GM12878 (cell line): ENCODE measurements around the gene PRR18. TPM values are rescaled to one million over a fixed set of nuclear protein-coding genes. Genes with fewer than 3 reads are reported as not detected.

Source experiments
- ATAC-seq: fragments of 200-7000 bp; cut with Tn5 transposase; 3 replicates; pipeline ENCODE4 v1.9.1; 2020; ENCODE audit warnings: mild to moderate bottlenecking, moderate library complexity
- BruUV-seq: library from RNA; stranded (reverse); fragments of 400-500 nt; replicated peaks from 2 replicates; lab custom pipeline; 2021; lab: Mats Ljungman, UMichigan
- CTCF ChIA-PET: fragments of 300-600 bp; sonication (Branson Sonifier 250); formaldehyde crosslinking; extraction: SDS; loops from one replicate; lab custom pipeline; 2021; ENCODE audit warnings: inconsistent platforms; lab: Yijun Ruan, JAX
- POLR2A ChIA-PET: fragments of 350-600 bp; formaldehyde crosslinking; extraction: SDS; loops from one replicate; lab custom pipeline; 2021; ENCODE audit warnings: inconsistent platforms; lab: Charles Lee
- RAD21 ChIA-PET: fragments of 300-600 bp; sonication (Branson Sonifier 250); formaldehyde crosslinking; loops from one replicate; lab custom pipeline; 2023; ENCODE audit warnings: antibody characterized with exemption; ENCODE audit not compliant: unreplicated experiment; lab: Charles Lee
- SMC1A ChIA-PET: fragments of 300-600 bp; sonication (Branson Sonifier 250); formaldehyde crosslinking; loops from one replicate; lab custom pipeline; 2023; ENCODE audit not compliant: unreplicated experiment, uncharacterized antibody; lab: Charles Lee
- DNase-seq: peaks from one replicate; pipeline ENCODE4 v3.0.0-alpha.2; 2011; ENCODE audit warnings: low read depth, low spot score
- FAIRE-seq: peaks from 3 replicates; lab custom pipeline; 2011; peaks lifted over from hg19 to GRCh38; lab: Jason Lieb, UNC
- H2AFZ ChIP-seq: 2 replicates; pipeline ENCODE4 v1.6.0; 2011; ENCODE audit warnings: low read depth, low read length, control low read depth; ENCODE audit not compliant: control insufficient read depth
- H3K27ac ChIP-seq: 2 replicates; pipeline ENCODE4 v1.5.1; 2011; ENCODE audit warnings: control low read depth; ENCODE audit not compliant: control insufficient read depth, insufficient read depth
- H3K27me3 ChIP-seq, 2 experiments: replicated peaks in 1 of 2; 2 replicates each; pipeline versions ENCODE4 v1.6.0 to v1.6.1; 2011; ENCODE audit warnings: low read length in 1 of 2; ENCODE audit not compliant: control insufficient read depth in 2 of 2, insufficient read depth in 2 of 2
- H3K36me3 ChIP-seq, 2 experiments: 2 replicates each; pipeline ENCODE4 v1.5.1; 2011; ENCODE audit warnings: low read length in 1 of 2; ENCODE audit not compliant: control insufficient read depth in 2 of 2, insufficient read depth in 2 of 2
- H3K4me1 ChIP-seq: 2 replicates; pipeline ENCODE4 v1.6.1; 2011; ENCODE audit warnings: mild to moderate bottlenecking, low read length, moderate library complexity, mixed read lengths; ENCODE audit not compliant: control insufficient read depth, insufficient read depth
- H3K4me2 ChIP-seq: 2 replicates; pipeline ENCODE4 v1.6.0; 2011; ENCODE audit warnings: control low read depth; ENCODE audit not compliant: control insufficient read depth, insufficient read depth
- H3K4me3 ChIP-seq: fragments of 200-600 bp; sonication (generic); 2 replicates; pipeline ENCODE4 v1.5.1; 2016
- H3K79me2 ChIP-seq: 2 replicates; pipeline ENCODE4 v1.6.0; 2011; ENCODE audit warnings: low read length; ENCODE audit not compliant: control insufficient read depth, insufficient read depth
- H3K9ac ChIP-seq: 2 replicates; pipeline ENCODE4 v1.8.0; 2011; ENCODE audit warnings: low read length, control low read depth, mixed read lengths; ENCODE audit not compliant: control insufficient read depth, insufficient read depth
- H3K9me3 ChIP-seq: replicated peaks from 3 replicates; pipeline ENCODE4 v1.5.1; 2011; ENCODE audit warnings: mild to moderate bottlenecking, low read length; ENCODE audit not compliant: control insufficient read depth, insufficient read depth
- H4K20me1 ChIP-seq: 2 replicates; pipeline ENCODE4 v1.6.0; 2011; ENCODE audit not compliant: control insufficient read depth, insufficient read depth
- BHLHE40 ChIP-seq, 2 experiments: fragments of 450-650 bp in 1 of 2; IDR thresholded peaks; 2 replicates each; pipeline ENCODE4 v1.6.1; 2011 to 2017; ENCODE audit warnings: low read depth in 2 of 2, borderline replicate concordance in 1 of 2, improper control_type of control experiment in 1 of 2, low read length in 1 of 2, mild to moderate bottlenecking in 1 of 2
- CBFB ChIP-seq: IDR thresholded peaks from 2 replicates; pipeline ENCODE4 v1.6.1; 2016; ENCODE audit warnings: antibody characterized with exemption, low read depth
- HDAC6 ChIP-seq: fragments of 200-600 bp; sonication (generic); IDR thresholded peaks from one replicate; pipeline ENCODE4 v1.8.0; 2017; ENCODE audit warnings: antibody characterized with exemption; ENCODE audit not compliant: unreplicated experiment
- MAX ChIP-seq: IDR thresholded peaks from 2 replicates; pipeline ENCODE4 v1.6.1; 2012; ENCODE audit warnings: low read depth, low read length, improper control_type of control experiment
- MEF2B ChIP-seq: fragments of 450-650 bp; IDR thresholded peaks from 2 replicates; pipeline ENCODE4 v1.6.1; 2018; ENCODE audit warnings: mild to moderate bottlenecking, moderate library complexity; ENCODE audit not compliant: partially characterized antibody, poor library complexity, severe bottlenecking
- MYB ChIP-seq: fragments of 150-350 bp; IDR thresholded peaks from 2 replicates; pipeline ENCODE4 v1.6.1; 2014; ENCODE audit warnings: mild to moderate bottlenecking, low read depth, low read length, borderline replicate concordance
- POLR2AphosphoS5 ChIP-seq: IDR thresholded peaks from 2 replicates; pipeline ENCODE4 v1.6.1; 2011; ENCODE audit warnings: mild to moderate bottlenecking, low read length, inconsistent platforms
- STAT3 ChIP-seq: IDR thresholded peaks from 2 replicates; pipeline ENCODE4 v1.6.1; 2011; ENCODE audit warnings: low read depth, low read length, improper control_type of control experiment
- TBL1XR1 ChIP-seq: IDR thresholded peaks from 2 replicates; pipeline ENCODE4 v1.6.1; 2012; ENCODE audit warnings: low read depth, low read length, improper control_type of control experiment
- WGBS: methylation state at CpG from one replicate; pipeline ENCODE4 v1.1.6; 2016; ENCODE audit warnings: low lambda C conversion rate; ENCODE audit not compliant: insufficient replicate concordance, insufficient coverage; ENCODE audit errors: missing lambda C conversion rate; 5-methylcytosine and 5-hydroxymethylcytosine counted together
- in situ Hi-C: fragments of 300-500 bp; cut with MboI; formaldehyde crosslinking; loops from 9 replicates; pipeline ENCODE4 v1.14.3; 2018; ENCODE audit warnings: mixed read lengths
- intact Hi-C: fragments of 100-400 bp; cut with micrococcal nuclease; formaldehyde crosslinking; loops from one replicate; pipeline ENCODE4 v1.14.2; 2022; ENCODE audit not compliant: unreplicated experiment
- polyA plus RNA-seq, 11 experiments: library from polyadenylated mRNA; depleted of rRNA in 4 of 11; unstranded in 6 of 11; stranded (reverse) in 5 of 11; fragments of >200 nt; fragmentation: Nextera tagmentation in 4 of 11; fragmentation: Illumina TruSeq in 1 of 11; extraction: Ambion mirVana in 4 of 11; extraction: Trizol in 1 of 11; gene quantifications; 1 replicate in 1 of 11; 2 replicates in 10 of 11; pipeline versions ENCODE4 v1.2.1 to v1.2.3, GENCODE V29; 2011 to 2016; ENCODE audit warnings: inconsistent platforms in 2 of 11, missing spikeins in 2 of 11, low read depth in 1 of 11
- total RNA-seq, 4 experiments: library from RNA; depleted of rRNA in 3 of 4; stranded (reverse); fragments of >200 nt in 3 of 4; fragmentation: Illumina TruSeq in 1 of 4; extraction: Trizol in 1 of 4; gene quantifications; 2 replicates each; pipeline versions ENCODE4 v1.2.1 to v1.2.3, GENCODE V29; 2013 to 2021
- TF ChIP-seq, protein P1 (sequence below): IDR thresholded peaks from 2 replicates; pipeline ENCODE4 v1.6.1; 2011; ENCODE audit warnings: low read depth, mild to moderate bottlenecking, low read length, moderate library complexity, borderline replicate concordance; ENCODE audit errors: extremely low read depth

Gene PRR18
- total and polyA plus RNA-seq, 10 of the 15 experiments (the other 5 are each of a cell fraction or from before 2014, with no cell fraction given): 0.13 to 8.2 (median 1.6) TPM

- TF ChIP-seq MAX (no peak), HDAC6 (no peak), STAT3 (no peak), POLR2AphosphoS5 (no peak), MYB (no peak)
- TF ChIP-seq, protein P1, sequence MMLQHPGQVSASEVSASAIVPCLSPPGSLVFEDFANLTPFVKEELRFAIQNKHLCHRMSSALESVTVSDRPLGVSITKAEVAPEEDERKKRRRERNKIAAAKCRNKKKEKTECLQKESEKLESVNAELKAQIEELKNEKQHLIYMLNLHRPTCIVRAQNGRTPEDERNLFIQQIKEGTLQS: no peak
Measured at GRCh38 chr6:166262743-166263515, 45.3 kb downstream of the PRR18 start (continued).

DNA sequence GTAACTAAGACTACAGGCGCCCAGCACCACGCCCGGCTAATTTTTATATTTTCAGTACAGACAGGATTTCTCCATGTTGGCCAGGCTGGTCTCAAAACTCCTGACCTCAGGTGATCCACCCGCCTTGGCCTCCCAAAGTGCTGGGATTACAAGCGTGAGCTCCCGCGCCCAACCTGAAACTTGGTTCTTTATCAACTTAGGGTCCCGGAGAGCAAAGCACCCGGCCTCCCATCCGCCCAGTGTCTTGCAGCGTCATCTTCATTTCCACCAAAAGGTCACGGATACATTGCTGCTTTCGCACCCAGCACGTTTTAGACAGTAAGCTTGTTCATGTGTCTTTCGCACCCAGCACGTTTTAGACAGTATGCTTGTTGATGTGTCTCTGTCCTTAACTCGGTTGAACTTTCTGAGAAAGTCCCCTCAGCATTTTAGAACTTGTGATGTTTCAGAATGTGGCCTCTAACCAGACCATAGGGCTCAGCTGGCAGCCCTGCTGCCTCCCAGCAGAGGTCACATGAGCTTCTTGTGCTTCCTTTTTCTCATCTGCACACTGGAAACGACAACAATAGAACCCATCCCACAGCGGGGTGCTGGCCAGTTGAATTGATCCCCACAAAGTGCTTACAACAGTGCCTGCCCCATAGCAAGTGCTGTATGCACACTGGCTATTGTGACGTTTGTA lies 48.8 kb downstream of the PRR18 start:
- DNase-seq (no peak), FAIRE-seq (no peak), ATAC-seq (peak; percentile 56)
- no peak overlapping the region for H3K4me3 ChIP-seq
- H3K36me3 ChIP-seq: no peaks in the 10 kb centered on the region
- POLR2A ChIA-PET: no interaction called here
- intact Hi-C loops: loop anchor here (5.0 kb wide), 1 partner anchor 87 kb away; no protein-coding TSS in a partner anchor
- no peaks in the 10 kb centered on the region for H3K79me2 ChIP-seq
- no peaks in the 10 kb centered on the region; a peak in 1 of 4 replicates for H3K27me3 ChIP-seq
- no peak overlapping the region for H3K4me2 ChIP-seq
- H3K4me1 ChIP-seq: peaks cover 14% of the 10 kb centered on the region
- RAD21 ChIA-PET: no interaction called here
- no peak overlapping the region for H3K27ac ChIP-seq
- H3K9ac ChIP-seq: no peak overlapping the region
- H3K9me3 ChIP-seq: peaks cover 3% of the 10 kb centered on the region; the same call in 1 of the 3 replicates
- BruUV-seq: no TSS peak
- SMC1A ChIA-PET: no interaction called here
- no peaks in the 10 kb centered on the region for H4K20me1 ChIP-seq
- no peak overlapping the region for H2AFZ ChIP-seq
- CTCF ChIA-PET: interaction anchor here (0.8 to 1.6 kb wide), 3 partner anchors 54 to 141 kb away, joined by 3 read pairs; no protein-coding TSS in a partner anchor
- TF ChIP-seq CBFB: no peak
- no peak for TF ChIP-seq MEF2B
- TF ChIP-seq TBL1XR1: no peak
- TF ChIP-seq BHLHE40 (IDR thresholded peaks at IDR 0.05; ENCODE audit: borderline replicate concordance in 1 of 2, low read depth in 2 of 2, low read length in 1 of 2): peak in 1 of 2 experiments; percentile 14; a peak in 1 of 4 replicates
- TF ChIP-seq, all 136 proteins: peak for 1
- 62% methylated on average over 20 of the region's 20 CpGs for WGBS
- in situ Hi-C loops: no loop called here
